ENCODE data around the gene TOLLIP.

GRCh38 chr11:1256257-1257045 lies 53.0 kb downstream of the TOLLIP start:
- TF ChIP-seq CTCF (IDR thresholded peaks at IDR 0.05; ENCODE audit: low read depth, low read length, poor library complexity, severe bottlenecking) (no peak), EZH2phosphoT487 (IDR thresholded peaks at IDR 0.05; ENCODE audit: borderline replicate concordance, low read length) (no peak)

Data from DOHH2 (cell line).